ENCODE measurements around the gene MBLAC1.

The MBLAC1 gene

GRCh38 chr7:100081535-100082102 is 45.1 kb upstream of the MBLAC1 start, which contains the start of gene ZNF3:
Gene ZNF3 (minus strand): TSS chr7:100081723. CDS start chr7:100077357, 4,366 bp downstream.
- ATAC-seq, result peak; percentile 93

GRCh38 chr7:100082978-100083377 is 43.8 kb upstream of the MBLAC1 start:
- no peak for ATAC-seq

More at GRCh38 chr7:100081535-100082102, 45.1 kb upstream of the MBLAC1 start, which contains the start of gene ZNF3:
- TF ChIP-seq, protein P1, sequence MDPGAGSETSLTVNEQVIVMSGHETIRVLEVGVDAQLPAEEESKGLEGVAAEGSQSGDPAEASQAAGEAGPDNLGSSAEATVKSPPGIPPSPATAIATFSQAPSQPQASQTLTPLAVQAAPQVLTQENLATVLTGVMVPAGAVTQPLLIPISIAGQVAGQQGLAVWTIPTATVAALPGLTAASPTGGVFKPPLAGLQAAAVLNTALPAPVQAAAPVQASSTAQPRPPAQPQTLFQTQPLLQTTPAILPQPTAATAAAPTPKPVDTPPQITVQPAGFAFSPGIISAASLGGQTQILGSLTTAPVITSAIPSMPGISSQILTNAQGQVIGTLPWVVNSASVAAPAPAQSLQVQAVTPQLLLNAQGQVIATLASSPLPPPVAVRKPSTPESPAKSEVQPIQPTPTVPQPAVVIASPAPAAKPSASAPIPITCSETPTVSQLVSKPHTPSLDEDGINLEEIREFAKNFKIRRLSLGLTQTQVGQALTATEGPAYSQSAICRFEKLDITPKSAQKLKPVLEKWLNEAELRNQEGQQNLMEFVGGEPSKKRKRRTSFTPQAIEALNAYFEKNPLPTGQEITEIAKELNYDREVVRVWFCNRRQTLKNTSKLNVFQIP (CRISPR knock-in tag; IDR thresholded peaks at IDR 0.05; ENCODE audit: borderline replicate concordance, low read depth), result no peak
- TF ChIP-seq ZC3H10 (CRISPR knock-in tag; IDR thresholded peaks at IDR 0.05) (no peak), OSR1 (CRISPR knock-in tag; IDR thresholded peaks at IDR 0.05) (no peak), TCF4 (CRISPR knock-in tag; IDR thresholded peaks at IDR 0.05; ENCODE audit: borderline replicate concordance) (no peak), ZFP30 (CRISPR knock-in tag; IDR thresholded peaks at IDR 0.05) (no peak), GLIS3 (CRISPR knock-in tag; IDR thresholded peaks at IDR 0.05) (0 out of 2 replicates have a peak, but pooled peaks have one; percentile 36), ZNF8 (CRISPR knock-in tag; IDR thresholded peaks at IDR 0.05) (no peak), SNAI2 (CRISPR knock-in tag; IDR thresholded peaks at IDR 0.05) (no peak; the same call in 1 of the 2 replicates), BACH2 (CRISPR knock-in tag; IDR thresholded peaks at IDR 0.05; ENCODE audit: borderline replicate concordance) (peak; percentile 100; the same call in 1 of the 2 replicates), ISL1 (CRISPR knock-in tag; IDR thresholded peaks at IDR 0.05) (no peak), ZNF565 (CRISPR knock-in tag; conservative IDR thresholded peaks at IDR 0.05; ENCODE audit: low read depth) (no peak), RARB (CRISPR knock-in tag; IDR thresholded peaks at IDR 0.05) (peak; percentile 32; the same call in 1 of the 2 replicates), ZFP3 (CRISPR knock-in tag; IDR thresholded peaks at IDR 0.05) (peak; percentile 63; the same call in 1 of the 2 replicates), CSDC2 (CRISPR knock-in tag; IDR thresholded peaks at IDR 0.05) (peak; percentile 72; the same call in 1 of the 2 replicates), TSHZ2 (CRISPR knock-in tag; IDR thresholded peaks at IDR 0.05) (no peak), PATZ1 (CRISPR knock-in tag; IDR thresholded peaks at IDR 0.05; ENCODE audit: borderline replicate concordance) (peak; percentile 79; the same call in 1 of the 2 replicates)
- TF ChIP-seq, protein P2, sequence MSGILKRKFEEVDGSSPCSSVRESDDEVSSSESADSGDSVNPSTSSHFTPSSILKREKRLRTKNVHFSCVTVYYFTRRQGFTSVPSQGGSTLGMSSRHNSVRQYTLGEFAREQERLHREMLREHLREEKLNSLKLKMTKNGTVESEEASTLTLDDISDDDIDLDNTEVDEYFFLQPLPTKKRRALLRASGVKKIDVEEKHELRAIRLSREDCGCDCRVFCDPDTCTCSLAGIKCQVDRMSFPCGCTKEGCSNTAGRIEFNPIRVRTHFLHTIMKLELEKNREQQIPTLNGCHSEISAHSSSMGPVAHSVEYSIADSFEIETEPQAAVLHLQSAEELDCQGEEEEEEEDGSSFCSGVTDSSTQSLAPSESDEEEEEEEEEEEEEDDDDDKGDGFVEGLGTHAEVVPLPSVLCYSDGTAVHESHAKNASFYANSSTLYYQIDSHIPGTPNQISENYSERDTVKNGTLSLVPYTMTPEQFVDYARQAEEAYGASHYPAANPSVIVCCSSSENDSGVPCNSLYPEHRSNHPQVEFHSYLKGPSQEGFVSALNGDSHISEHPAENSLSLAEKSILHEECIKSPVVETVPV (CRISPR knock-in tag; IDR thresholded peaks at IDR 0.05), result no peak
- TF ChIP-seq, protein P3, sequence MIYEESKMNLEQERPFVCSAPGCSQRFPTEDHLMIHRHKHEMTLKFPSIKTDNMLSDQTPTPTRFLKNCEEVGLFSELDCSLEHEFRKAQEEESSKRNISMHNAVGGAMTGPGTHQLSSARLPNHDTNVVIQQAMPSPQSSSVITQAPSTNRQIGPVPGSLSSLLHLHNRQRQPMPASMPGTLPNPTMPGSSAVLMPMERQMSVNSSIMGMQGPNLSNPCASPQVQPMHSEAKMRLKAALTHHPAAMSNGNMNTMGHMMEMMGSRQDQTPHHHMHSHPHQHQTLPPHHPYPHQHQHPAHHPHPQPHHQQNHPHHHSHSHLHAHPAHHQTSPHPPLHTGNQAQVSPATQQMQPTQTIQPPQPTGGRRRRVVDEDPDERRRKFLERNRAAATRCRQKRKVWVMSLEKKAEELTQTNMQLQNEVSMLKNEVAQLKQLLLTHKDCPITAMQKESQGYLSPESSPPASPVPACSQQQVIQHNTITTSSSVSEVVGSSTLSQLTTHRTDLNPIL (CRISPR knock-in tag; IDR thresholded peaks at IDR 0.05; ENCODE audit: low read depth), result no peak

More at GRCh38 chr7:100082978-100083377, 43.8 kb upstream of the MBLAC1 start:
- TF ChIP-seq CSDC2 (CRISPR knock-in tag; IDR thresholded peaks at IDR 0.05), result no peak
- no peak for TF ChIP-seq GLIS3 (CRISPR knock-in tag; IDR thresholded peaks at IDR 0.05)
- TF ChIP-seq RARB (CRISPR knock-in tag; IDR thresholded peaks at IDR 0.05), result no peak
- TF ChIP-seq ZNF8 (CRISPR knock-in tag; IDR thresholded peaks at IDR 0.05), result no peak
- no peak for TF ChIP-seq OSR1 (CRISPR knock-in tag; IDR thresholded peaks at IDR 0.05)
- no peak for TF ChIP-seq PPARA (CRISPR knock-in tag; IDR thresholded peaks at IDR 0.05; ENCODE audit: borderline replicate concordance)
- no peak for TF ChIP-seq ZC3H10 (CRISPR knock-in tag; IDR thresholded peaks at IDR 0.05)
- TF ChIP-seq ISL1 (CRISPR knock-in tag; IDR thresholded peaks at IDR 0.05), result no peak
- TF ChIP-seq, protein P2 (CRISPR knock-in tag; IDR thresholded peaks at IDR 0.05), result no peak
- no peak for TF ChIP-seq TOX (CRISPR knock-in tag; IDR thresholded peaks at IDR 0.05; ENCODE audit: borderline replicate concordance)
- TF ChIP-seq BACH2 (CRISPR knock-in tag; IDR thresholded peaks at IDR 0.05; ENCODE audit: borderline replicate concordance), result no peak

Measured in SK-N-SH treated with all-trans-retinoic acid at 6 μM for 48 hours (cell line).